ENCODE measurements around the gene PCGF2. TPM values are rescaled to one million over a fixed set of nuclear protein-coding genes. Genes with fewer than 3 reads are reported as not detected.

PCGF2 gene
- total and polyA plus RNA-seq, 10 of the 15 experiments (the other 5 are each of a cell fraction or from before 2014, with no cell fraction given), result 2.7 to 35.6 (median 7.2) TPM

- TF ChIP-seq ATF2 (IDR thresholded peaks at IDR 0.05; ENCODE audit: low read length) (no peak), E4F1 (IDR thresholded peaks at IDR 0.05; ENCODE audit: borderline replicate concordance, partially characterized antibody) (no peak), YY1 (IDR thresholded peaks at IDR 0.05; ENCODE audit: low read depth, low read length) (peak; percentile 82), KDM1A (IDR thresholded peaks at IDR 0.05; ENCODE audit: borderline replicate concordance) (no peak), HCFC1 (IDR thresholded peaks at IDR 0.05; ENCODE audit: low read length) (peak; percentile 27; the same call in 1 of the 2 replicates), FOXK2 (IDR thresholded peaks at IDR 0.05) (no peak), SREBF2 (IDR thresholded peaks at IDR 0.05; ENCODE audit: low read length) (peak; percentile 97), WRNIP1 (IDR thresholded peaks at IDR 0.05; ENCODE audit: borderline replicate concordance, low read depth, low read length) (no peak), ZSCAN29 (IDR thresholded peaks at IDR 0.05) (peak; percentile 75; the same call in 1 of the 2 replicates), ESRRA (IDR thresholded peaks at IDR 0.05; ENCODE audit: low read length) (no peak), CHD4 (IDR thresholded peaks at IDR 0.05) (no peak), RELA (IDR thresholded peaks at IDR 0.05; ENCODE audit: borderline replicate concordance, partially characterized antibody) (peak; percentile 52), MTA3 (IDR thresholded peaks at IDR 0.05; ENCODE audit: borderline replicate concordance, low read length) (peak; percentile 76), POLR2A (IDR thresholded peaks at IDR 0.05; ENCODE audit: low read depth, low read length) (no peak), ATF7 (IDR thresholded peaks at IDR 0.05; ENCODE audit: low read depth) (no peak), BCLAF1 (IDR thresholded peaks at IDR 0.05) (no peak), ZZZ3 (IDR thresholded peaks at IDR 0.05; ENCODE audit: control insufficient read depth, insufficient read length, low read depth) (no peak)
- TF ChIP-seq, protein P1, sequence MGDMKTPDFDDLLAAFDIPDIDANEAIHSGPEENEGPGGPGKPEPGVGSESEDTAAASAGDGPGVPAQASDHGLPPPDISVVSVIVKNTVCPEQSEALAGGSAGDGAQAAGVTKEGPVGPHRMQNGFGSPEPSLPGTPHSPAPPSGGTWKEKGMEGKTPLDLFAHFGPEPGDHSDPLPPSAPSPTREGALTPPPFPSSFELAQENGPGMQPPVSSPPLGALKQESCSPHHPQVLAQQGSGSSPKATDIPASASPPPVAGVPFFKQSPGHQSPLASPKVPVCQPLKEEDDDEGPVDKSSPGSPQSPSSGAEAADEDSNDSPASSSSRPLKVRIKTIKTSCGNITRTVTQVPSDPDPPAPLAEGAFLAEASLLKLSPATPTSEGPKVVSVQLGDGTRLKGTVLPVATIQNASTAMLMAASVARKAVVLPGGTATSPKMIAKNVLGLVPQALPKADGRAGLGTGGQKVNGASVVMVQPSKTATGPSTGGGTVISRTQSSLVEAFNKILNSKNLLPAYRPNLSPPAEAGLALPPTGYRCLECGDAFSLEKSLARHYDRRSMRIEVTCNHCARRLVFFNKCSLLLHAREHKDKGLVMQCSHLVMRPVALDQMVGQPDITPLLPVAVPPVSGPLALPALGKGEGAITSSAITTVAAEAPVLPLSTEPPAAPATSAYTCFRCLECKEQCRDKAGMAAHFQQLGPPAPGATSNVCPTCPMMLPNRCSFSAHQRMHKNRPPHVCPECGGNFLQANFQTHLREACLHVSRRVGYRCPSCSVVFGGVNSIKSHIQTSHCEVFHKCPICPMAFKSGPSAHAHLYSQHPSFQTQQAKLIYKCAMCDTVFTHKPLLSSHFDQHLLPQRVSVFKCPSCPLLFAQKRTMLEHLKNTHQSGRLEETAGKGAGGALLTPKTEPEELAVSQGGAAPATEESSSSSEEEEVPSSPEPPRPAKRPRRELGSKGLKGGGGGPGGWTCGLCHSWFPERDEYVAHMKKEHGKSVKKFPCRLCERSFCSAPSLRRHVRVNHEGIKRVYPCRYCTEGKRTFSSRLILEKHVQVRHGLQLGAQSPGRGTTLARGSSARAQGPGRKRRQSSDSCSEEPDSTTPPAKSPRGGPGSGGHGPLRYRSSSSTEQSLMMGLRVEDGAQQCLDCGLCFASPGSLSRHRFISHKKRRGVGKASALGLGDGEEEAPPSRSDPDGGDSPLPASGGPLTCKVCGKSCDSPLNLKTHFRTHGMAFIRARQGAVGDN (IDR thresholded peaks at IDR 0.05), result peak; percentile 64; the same call in 1 of the 2 replicates
- TF ChIP-seq, protein P2, sequence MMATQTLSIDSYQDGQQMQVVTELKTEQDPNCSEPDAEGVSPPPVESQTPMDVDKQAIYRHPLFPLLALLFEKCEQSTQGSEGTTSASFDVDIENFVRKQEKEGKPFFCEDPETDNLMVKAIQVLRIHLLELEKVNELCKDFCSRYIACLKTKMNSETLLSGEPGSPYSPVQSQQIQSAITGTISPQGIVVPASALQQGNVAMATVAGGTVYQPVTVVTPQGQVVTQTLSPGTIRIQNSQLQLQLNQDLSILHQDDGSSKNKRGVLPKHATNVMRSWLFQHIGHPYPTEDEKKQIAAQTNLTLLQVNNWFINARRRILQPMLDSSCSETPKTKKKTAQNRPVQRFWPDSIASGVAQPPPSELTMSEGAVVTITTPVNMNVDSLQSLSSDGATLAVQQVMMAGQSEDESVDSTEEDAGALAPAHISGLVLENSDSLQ (IDR thresholded peaks at IDR 0.05), result no peak
These were observed 3.7 kb upstream of the PCGF2 start (continued) for GRCh38 chr17:38751808-38752307.

Data from GM12878 (cell line).